ENCODE measurements around the gene ZNF582.
"Not testable (repeated sequence)": the region's sequence is repeated elsewhere in the genome, so short reads cannot be mapped to it uniquely, and the experiment has no call there.

Gene ZNF582

DNA sequence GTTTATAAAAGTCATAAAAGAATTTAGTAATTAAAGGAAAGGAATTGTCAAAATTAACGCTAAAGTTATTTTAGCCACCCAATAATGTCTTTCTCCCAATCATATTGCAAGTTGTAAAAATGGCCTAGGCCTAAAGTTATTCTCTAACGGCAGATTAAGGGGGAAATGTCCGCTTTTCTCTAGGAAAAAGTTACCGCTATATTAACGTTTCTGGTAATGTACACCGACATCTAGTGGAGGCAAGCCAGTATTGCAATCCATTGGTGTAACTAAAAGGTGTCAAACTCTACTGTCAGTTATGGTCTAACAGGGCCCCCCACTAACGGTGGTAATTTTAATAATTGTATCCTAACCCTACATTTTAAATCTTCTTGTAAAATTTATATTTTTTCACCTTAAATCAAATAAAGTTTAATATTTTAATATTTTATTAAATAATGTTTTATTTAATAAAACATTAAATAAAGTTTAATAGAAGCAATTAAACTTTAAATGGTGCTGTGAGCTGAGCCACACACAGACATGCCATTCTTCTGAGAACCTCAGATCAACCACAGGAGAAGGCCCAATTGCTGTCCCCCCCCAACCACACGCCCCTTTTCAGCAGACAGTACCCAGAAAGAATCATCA is 42.8 kb downstream of the ZNF582 start:
- DNase-seq: peak; percentile 45

DNA sequence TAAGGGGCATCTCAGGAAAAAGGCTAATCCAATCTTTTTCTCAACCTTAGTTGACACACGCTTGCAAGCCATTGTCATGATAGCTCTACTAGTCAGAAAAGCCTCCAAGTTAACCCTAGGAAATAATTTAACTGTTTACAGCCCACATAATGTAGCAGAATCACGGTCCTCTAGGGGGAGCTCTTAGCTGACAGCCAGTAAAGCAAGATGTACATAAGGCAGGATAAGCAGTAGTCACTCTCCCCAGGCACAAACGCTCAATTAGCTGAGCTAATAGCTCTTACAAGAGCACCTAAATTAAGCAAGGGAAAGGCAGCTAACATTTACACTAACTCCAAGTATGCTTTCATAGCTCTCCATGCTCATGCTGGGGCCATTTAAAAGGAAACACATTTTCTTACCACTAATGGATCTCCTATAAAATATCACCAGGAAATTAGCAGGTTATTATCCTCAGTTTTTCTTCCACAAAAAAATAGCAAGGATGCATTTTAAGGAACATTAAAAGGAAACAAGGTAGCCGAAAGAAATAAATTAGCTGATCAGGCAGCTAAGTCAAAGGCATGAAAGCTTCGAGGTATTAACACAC is 45.0 kb downstream of the ZNF582 start:
- DNase-seq: no peak

DNA sequence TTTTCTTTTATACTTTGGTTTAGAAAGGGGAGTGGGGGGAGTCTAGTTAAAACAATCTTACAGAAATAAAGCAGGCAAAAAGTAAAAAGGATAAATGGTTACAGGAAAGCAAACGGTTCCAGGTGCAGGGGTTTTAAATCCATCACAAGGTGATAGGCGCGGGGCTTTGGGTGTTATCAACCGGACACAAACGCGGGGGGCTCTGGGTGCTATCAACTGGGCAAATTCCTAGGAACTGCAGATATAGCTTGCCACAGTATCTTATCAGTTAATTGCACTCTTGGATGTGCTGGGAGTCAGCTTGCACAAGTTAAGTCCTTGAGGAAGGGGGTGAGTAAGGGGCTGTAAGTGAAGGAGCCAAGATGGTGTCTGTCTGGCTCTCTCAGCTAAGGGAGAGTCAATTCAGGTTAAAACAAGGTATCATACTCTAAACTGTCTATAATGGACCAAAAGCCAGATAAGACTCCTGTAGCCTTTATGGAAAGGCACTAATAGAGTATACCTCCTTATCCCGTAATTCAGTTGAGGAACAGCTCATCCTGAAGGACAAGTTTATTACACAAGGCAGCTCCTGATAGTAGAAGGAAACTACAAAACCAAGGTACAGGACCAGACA is 46.1 kb downstream of the ZNF582 start:
- no peak for DNase-seq

- DNase-seq: no peak
Observed at GRCh38 chr19:56341948-56342347, 51.4 kb downstream of the ZNF582 start.

GRCh38 chr19:56339031-56339430 is 54.3 kb downstream of the ZNF582 start:
- DNase-seq: not testable (repeated sequence)

DNA sequence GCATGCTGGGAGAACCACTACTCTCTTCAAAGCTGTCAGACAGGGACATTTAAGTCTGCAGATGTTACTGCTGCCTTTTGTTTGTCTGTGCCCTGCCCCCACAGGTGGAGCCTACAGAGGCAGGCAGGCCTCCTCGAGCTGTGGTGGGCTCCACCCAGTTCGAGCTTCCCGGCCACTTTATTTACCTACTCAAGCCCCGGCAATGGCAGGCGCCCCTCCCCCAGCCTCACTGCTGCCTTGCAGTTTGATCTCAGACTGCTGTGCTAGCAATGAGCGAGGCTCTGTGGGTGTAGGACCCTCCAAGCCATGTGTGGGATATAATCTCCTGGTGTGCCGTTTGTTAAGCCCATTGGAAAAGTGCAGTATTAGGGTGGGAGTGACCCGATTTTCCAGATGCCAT is 56.3 kb downstream of the ZNF582 start:
- DNase-seq: not testable (repeated sequence)

- not testable (repeated sequence) for DNase-seq
Observed at GRCh38 chr19:56335371-56335770, 58.0 kb downstream of the ZNF582 start.

DNA sequence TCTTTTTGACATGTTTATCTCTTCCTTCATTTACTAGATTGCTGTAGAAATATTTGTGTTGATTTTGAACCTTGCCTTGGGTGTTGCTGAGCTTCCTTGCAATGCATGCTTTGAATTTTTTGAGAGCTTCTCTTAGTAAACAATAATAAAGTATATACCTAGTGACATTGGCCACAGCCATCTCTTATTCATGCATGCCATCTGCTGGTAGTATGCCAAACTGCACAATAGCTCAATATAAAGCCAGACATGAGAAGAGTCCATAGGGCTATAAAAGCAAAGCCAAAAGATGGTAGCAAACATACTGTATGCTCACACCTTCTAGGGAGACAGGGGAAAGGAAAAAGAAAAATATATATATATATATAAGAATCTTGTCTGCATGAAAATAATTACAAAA is 59.8 kb downstream of the ZNF582 start:
- peak; percentile 29 for DNase-seq

Data from activated gamma-delta T cell treated with Interleukin-2 at 50 U/mL for 16 hours (primary cell).